ENCODE results near the gene CMTM7.

CMTM7 gene

DNA sequence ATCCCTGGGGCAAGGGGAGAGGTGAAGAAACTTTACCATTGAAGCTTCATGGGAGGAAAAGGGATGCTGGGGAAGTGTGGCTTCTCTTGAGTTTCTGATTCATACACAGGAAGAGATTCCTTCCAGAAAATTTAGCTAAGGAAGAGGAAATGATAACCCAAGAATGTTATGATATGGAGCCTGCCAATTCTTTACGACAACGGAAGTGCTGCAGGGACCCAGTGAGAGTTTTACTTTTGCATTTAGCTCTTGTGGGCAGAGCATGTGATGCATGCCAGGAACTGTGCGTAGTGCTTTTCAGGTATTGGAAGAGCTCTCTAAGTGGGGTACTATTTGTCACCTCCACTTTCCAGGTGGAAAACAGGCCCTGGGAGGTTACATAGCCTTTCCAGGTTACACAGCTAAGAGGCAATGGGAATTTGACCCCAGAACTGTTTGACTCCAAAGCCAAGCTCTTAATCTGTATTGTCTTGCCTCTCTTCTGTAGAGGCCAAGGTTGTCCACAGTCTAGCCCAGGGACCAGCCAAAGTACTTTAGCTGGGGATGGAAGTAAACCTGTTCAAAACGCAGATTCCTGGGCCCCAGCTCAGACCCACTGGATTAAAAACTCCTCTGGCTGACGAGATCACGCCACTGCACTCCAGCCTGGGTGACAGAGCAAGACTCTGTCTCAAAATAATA, 23.0 kb downstream of the CMTM7 start:
- TF ChIP-seq GATA3 (IDR thresholded peaks at IDR 0.05; ENCODE audit: low read depth, low read length) (no peak), GATA2 (IDR thresholded peaks at IDR 0.05; ENCODE audit: low read depth, low read length) (no peak)

DNA sequence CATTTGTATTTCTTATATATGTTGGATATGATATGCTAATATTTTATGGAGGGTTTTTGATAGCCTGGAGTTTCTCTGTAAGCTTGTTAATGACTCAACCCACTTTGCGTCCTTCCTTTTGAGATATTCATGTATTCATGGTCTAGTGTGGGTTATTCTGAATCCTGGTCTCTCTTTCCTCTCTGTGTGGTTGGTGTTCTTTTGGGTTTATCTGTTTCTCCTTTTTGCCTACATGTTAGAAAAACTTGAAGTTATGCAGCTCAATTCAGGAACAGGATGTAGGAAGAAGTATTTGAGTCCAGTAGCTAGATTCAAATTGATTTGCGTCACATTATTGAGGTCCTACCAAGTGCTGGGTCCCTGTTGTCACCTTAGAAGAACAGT, 28.1 kb downstream of the CMTM7 start:
- TF ChIP-seq GATA2 (IDR thresholded peaks at IDR 0.05; ENCODE audit: low read depth, low read length) (no peak), GATA3 (IDR thresholded peaks at IDR 0.05; ENCODE audit: low read depth, low read length) (no peak)

- TF ChIP-seq GATA3 (IDR thresholded peaks at IDR 0.05; ENCODE audit: low read depth, low read length), result no peak
- TF ChIP-seq GATA2 (IDR thresholded peaks at IDR 0.05; ENCODE audit: low read depth, low read length), result no peak
Measured at GRCh38 chr3:32420126-32421038, 28.7 kb downstream of the CMTM7 start.

GRCh38 chr3:32421185-32421584, 29.5 kb downstream of the CMTM7 start:
- TF ChIP-seq GATA2 (IDR thresholded peaks at IDR 0.05; ENCODE audit: low read depth, low read length) (no peak), GATA3 (IDR thresholded peaks at IDR 0.05; ENCODE audit: low read depth, low read length) (no peak)

- TF ChIP-seq GATA3 (IDR thresholded peaks at IDR 0.05; ENCODE audit: low read depth, low read length), result no peak
- TF ChIP-seq GATA2 (IDR thresholded peaks at IDR 0.05; ENCODE audit: low read depth, low read length), result no peak
Measured at GRCh38 chr3:32421991-32422859, 30.6 kb downstream of the CMTM7 start.

- TF ChIP-seq GATA3 (IDR thresholded peaks at IDR 0.05; ENCODE audit: low read depth, low read length), result no peak
- TF ChIP-seq GATA2 (IDR thresholded peaks at IDR 0.05; ENCODE audit: low read depth, low read length), result no peak
Measured at GRCh38 chr3:32422943-32423342, 31.3 kb downstream of the CMTM7 start.

GRCh38 chr3:32423534-32423933, 31.9 kb downstream of the CMTM7 start:
- TF ChIP-seq GATA3 (IDR thresholded peaks at IDR 0.05; ENCODE audit: low read depth, low read length) (no peak), GATA2 (IDR thresholded peaks at IDR 0.05; ENCODE audit: low read depth, low read length) (no peak)

GRCh38 chr3:32423956-32424557, 32.4 kb downstream of the CMTM7 start:
- TF ChIP-seq GATA3 (IDR thresholded peaks at IDR 0.05; ENCODE audit: low read depth, low read length), result no peak
- no peak for TF ChIP-seq GATA2 (IDR thresholded peaks at IDR 0.05; ENCODE audit: low read depth, low read length)

GRCh38 chr3:32424581-32425250, 33.1 kb downstream of the CMTM7 start:
- no peak for TF ChIP-seq GATA2 (IDR thresholded peaks at IDR 0.05; ENCODE audit: low read depth, low read length)
- no peak for TF ChIP-seq GATA3 (IDR thresholded peaks at IDR 0.05; ENCODE audit: low read depth, low read length)

GRCh38 chr3:32428092-32429068, 36.7 kb downstream of the CMTM7 start:
- TF ChIP-seq GATA3 (IDR thresholded peaks at IDR 0.05; ENCODE audit: low read depth, low read length) (no peak), GATA2 (IDR thresholded peaks at IDR 0.05; ENCODE audit: low read depth, low read length) (no peak)

DNA sequence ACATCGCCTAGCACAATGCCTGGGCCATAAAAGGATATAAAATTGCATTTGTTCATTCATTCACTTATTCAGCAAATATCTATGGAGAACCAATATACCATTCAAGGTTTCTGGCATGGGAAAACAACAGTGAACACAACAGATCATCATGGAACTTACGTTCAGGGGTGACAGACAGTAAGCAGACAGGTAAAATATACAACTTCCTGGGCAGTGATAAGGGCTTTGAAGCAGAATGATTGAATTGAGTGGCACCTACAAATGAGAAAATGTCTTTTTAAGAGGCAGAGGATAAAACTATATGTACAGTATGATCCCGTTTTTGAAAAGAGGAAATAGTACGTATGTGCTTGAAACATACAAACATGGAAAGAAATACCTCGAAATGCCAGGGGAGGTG, 39.2 kb downstream of the CMTM7 start:
- TF ChIP-seq GATA3 (IDR thresholded peaks at IDR 0.05; ENCODE audit: low read depth, low read length) (no peak), GATA2 (IDR thresholded peaks at IDR 0.05; ENCODE audit: low read depth, low read length) (no peak)

GRCh38 chr3:32431481-32431880, 39.8 kb downstream of the CMTM7 start:
- no peak for TF ChIP-seq GATA3 (IDR thresholded peaks at IDR 0.05; ENCODE audit: low read depth, low read length)
- TF ChIP-seq GATA2 (IDR thresholded peaks at IDR 0.05; ENCODE audit: low read depth, low read length), result no peak
